NCI-H524 (cell line): Measurements from ENCODE around the gene BOD1L1.
A peak's percentile ranks its signal among the peaks of the same experiment; 100 is the strongest.
"Not testable (repeated sequence)": the region's sequence is repeated elsewhere in the genome, so short reads cannot be mapped to it uniquely, and the experiment has no call there.

Experiments used
- DNase-seq, 2 experiments: peaks; one replicate each; lab custom pipeline; 2025; lab: John Stamatoyannopoulos, UW

The BOD1L1 gene

GRCh38 chr4:13618212-13618806 lies 9.2 kb downstream of the BOD1L1 start:
- no peak for DNase-seq

- DNase-seq: no peak
Measured at GRCh38 chr4:13617801-13618200, 9.7 kb downstream of the BOD1L1 start.

DNA sequence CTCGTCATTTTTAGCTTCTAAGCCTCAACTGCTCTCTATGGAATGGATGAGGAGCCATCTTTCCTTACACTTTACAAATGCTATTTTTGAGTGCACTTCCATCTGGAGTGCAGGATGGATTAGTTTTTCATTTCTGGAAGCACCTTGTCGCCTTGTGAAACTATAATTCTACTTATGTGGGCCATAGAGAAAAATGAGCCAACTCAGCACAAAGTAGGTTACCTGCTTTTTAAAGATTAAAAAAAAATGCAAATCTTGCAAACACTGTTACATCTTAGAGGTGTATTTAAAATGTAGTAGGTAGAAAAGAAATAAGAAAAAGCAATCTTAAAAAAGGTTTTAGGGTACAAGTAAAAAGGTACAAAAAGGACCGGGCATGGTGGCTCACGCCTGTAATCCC lies 10.9 kb downstream of the BOD1L1 start:
- no peak for DNase-seq

- DNase-seq: no peak
Measured at GRCh38 chr4:13615161-13615560, 12.4 kb downstream of the BOD1L1 start.

GRCh38 chr4:13612569-13612968 lies 15.0 kb downstream of the BOD1L1 start:
- DNase-seq: no peak

DNA sequence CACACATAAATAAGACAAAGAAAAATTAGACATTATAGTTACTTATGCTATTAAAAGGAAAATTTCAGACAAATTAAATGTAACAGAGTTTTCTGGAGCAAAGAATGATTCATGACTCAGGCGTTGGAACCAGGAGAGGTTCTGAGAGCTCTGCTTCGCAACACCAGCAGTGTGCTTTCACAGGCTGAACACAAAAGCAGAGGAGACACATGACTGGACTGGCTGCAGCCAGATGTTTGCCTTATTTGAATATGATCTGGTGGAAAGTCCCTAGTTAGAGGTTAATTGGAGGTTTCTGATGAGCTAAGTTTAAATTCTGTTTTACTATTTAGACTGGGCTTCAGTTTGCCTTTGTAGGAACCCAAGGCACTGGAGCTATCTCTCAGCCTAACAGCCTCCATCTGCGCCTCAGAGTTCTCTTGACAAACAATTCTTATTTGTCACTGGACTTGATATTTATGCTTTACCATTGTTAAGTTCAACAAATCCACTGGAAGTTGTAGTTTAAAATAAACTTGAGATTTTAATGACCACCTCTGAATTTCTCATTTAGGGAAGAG lies 16.2 kb downstream of the BOD1L1 start:
- no peak for DNase-seq

DNA sequence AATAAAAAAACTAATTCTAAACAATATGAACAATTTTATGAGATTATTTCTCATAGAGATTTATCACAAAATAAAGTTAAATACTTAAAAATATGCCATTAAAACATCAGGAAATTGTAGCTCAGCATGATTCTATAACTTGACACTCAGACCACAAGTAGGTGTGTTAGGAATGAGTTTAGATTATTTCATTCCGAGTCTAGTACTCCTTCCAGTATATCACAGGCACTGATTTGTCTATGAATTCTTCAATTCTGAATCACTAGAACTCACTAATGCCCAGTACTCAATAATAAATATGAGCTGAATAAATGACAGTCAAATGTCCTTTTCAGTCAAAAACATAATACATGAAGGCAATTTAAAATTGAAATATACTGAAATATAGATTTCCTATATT lies 22.2 kb downstream of the BOD1L1 start:
- no peak for DNase-seq

DNA sequence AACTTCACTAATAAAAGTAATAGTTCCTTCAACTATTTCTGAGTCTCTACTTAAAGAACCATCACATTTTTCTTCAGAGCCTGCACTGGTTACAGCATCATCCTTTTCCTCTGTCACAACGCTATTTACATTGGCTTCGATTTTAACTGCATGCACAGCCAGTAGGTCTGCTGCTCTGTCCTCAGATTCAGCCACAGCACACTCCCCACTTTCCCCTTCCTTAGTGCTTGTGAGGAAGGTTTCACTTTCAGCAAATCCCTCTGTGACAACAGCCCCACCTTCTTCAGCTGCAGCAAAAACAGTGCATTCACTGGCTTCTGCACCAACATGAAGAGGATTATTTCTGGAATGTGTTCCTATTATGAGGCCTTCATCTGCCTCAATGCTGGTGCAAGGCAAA lies 25.7 kb downstream of the BOD1L1 start:
- no peak for DNase-seq

DNA sequence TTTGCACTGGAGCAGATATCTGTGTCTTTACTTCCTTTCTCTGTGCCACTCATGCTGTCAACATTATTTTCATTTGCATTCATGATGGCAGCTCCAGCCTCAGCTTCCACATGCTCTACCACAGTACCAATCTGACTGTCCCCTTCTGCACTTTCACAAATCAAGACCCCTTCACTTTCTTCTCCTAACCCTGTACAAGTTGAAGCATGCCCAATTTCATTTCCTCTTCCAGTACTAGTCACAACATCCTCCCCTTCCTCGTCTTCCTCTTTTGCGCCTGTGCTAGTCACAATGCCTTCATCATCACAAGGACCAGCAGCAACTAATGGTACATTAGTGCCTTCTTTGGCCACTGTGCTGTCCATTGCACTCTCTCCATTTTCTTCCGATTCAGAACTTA lies 26.5 kb downstream of the BOD1L1 start:
- DNase-seq: no peak

DNA sequence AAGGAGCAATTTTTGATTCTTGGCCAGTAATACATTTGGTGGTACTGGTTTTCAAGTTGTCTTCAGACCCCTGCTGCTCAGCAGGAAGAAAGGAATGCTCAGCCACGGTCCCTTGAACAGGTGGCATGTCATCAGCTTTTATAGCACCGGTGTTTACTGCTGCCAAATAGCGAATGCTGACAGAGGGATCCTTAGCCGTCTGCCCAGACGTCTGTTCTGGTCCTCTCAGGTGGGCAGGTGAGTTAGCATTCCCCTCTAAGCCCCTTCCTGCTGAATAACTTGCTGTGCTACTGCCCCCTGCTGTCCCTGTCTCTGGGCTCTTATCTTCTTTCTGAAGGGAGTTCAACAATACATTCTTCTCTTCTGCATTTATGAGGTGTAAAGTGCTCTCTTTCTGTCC lies 28.4 kb downstream of the BOD1L1 start:
- DNase-seq: no peak

DNA sequence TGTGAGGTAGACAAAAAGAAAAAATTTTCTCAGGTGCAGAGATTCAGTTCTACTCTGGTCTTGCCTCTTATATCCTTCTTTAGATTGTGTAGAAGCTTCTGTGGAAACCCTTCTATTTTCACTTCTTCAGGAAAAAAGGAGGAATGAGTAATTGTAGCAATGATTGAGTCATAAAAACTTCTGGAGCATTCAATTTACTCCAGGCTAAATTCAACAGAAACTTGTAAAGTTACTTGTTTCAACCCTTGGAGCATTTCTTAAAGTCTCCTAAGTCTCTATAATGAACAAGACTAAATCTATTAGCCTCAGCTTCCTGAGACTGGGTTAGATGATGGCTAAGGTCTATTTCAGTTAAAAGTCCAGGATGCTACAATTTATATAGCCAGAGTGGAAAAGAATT lies 29.9 kb downstream of the BOD1L1 start:
- no peak for DNase-seq

- no peak for DNase-seq
Measured at GRCh38 chr4:13597141-13597540, 30.4 kb downstream of the BOD1L1 start.

DNA sequence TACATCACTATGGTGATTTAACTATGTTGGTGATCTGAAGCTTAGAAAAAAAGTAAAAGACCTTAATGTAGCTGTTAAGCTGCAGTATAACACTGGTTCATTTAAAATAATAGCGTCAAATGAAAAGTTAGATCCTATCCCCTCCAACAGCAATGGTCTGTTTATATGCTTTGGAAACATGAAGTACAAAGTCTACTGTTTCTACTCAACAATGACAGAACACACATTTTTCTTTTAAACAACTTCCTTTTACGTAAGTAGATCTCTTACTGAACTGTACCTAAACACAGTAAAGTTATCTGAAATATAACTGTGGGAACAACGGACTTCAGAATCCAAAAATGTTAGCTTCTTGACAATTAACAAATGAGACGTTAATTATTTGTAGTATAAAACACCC lies 35.3 kb downstream of the BOD1L1 start:
- DNase-seq: no peak

GRCh38 chr4:13590766-13591165 lies 36.8 kb downstream of the BOD1L1 start:
- DNase-seq: no peak

DNA sequence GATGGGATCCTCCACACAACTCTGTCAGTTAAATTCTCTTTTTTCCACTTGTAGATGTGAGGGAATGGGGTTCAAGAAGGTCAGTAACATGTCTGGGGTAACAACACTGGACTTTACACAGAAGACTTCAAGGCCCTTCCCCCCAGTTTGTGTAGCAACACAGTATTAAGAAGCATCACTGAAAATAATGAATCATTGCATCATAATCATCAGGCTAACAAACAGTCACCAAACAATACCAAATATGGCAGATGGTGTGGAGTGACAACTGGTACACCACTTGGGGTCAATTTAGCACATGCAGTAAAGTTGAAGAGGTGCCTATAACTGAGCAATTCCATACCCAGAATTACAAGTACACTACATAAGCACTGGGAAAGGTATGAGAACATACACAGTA lies 38.6 kb downstream of the BOD1L1 start:
- DNase-seq: no peak

GRCh38 chr4:13584481-13584880 lies 43.0 kb downstream of the BOD1L1 start:
- no peak for DNase-seq

DNA sequence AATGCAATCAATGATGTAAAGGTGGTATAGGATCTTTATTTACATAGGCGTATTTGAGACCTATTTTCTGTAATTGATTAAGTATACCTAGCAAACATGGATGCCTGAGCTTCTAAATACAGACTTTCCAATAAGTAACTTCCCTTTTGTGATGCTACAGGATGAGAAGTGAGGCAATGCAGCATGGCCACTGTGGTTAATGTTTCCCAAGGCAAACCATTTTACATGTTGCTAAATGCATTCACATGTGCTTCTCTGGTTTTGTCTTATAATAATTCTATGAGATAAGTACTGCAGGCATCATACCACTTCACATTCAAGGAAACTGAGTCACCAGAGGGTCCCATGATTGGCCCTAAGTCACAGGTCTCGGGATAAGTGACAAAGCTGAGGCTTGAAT lies 47.5 kb downstream of the BOD1L1 start:
- no peak for DNase-seq

DNA sequence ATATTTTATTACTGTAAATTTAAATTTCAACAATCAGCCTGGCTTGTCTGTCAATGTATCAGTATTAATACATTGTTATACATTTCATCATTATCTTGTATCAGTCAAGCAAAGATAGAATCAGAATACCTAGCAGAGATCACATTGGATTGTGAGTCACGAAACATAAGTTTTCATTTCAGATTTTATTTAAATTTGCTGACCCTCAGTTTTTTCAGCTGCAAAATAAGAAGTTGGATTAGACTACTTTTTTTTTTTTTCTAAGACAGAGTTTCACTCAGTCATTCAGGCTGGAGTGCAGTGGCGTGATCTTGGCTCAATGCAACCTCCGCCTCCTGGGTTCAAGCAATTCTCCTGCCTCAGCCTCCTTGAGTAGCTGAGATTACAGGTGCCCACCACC lies 49.9 kb downstream of the BOD1L1 start:
- no peak for DNase-seq

GRCh38 chr4:13570916-13571315 lies 56.6 kb downstream of the BOD1L1 start:
- DNase-seq: no peak

GRCh38 chr4:13567125-13567524 lies 60.4 kb downstream of the BOD1L1 start:
- peak in 1 of 2 experiments; percentile 2 for DNase-seq

DNA sequence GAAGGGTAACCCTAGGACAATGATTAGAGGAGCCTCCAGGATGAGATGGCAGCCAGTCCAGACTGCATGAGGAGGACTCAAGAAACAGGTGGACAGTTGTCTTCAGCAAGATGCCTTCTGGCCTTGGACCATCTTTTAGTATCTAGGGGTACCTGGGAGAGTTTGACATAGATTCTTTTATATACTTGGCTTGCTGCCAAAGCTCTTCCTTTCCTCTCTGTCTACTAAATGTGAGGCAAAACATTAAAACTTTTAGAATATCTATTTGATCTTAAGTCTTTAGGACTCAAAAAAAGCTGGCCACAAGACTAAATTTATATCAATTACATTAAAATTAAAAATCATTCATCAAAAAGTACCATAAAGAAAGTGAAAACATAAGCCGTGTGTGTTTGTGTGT lies 64.6 kb downstream of the BOD1L1 start:
- no peak for DNase-seq

DNA sequence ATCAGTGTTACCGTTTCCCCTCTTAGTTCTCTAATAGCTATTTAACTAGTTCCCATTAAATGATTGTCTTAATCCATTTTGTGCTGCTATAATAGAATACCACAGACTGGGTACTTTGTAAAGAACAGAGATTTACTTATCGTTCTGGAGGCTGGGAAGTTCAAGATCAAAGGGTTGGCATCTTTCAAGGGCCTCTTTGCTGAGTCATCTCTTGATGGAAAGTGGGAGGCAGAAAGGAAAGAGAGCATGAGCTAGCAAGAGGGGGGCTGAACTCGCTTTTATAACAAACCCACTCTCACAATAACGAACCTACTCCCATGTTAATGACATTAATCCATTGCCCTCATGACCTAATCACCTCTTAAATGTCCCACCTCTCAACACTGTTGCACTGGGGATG lies 65.9 kb downstream of the BOD1L1 start:
- no peak for DNase-seq

DNA sequence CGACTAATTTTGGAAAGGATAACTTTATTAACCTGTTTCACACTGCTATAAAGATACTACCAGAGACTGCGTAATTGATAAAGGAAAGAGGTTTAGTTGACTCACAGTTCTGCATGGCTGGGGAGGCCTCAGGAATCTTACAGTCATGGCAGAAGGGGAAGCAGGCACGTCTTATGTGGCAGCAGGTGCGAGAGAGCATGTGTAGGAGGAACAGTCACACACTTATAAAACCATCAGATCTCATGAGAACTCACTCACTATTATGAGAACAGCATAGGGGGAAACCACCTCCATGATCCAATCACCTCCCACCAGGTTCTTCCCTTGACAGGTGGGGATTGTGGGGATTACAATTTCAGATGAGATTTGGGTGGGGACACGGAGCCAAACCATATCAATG lies 67.4 kb downstream of the BOD1L1 start:
- DNase-seq: not testable (repeated sequence)

GRCh38 chr4:13559413-13559812 lies 68.1 kb downstream of the BOD1L1 start:
- DNase-seq: no peak
